Measurements from ENCODE around the gene FYB1. TPM values are rescaled to one million over a fixed set of nuclear protein-coding genes. Genes with fewer than 3 reads are reported as not detected.

FYB1 gene
- total RNA-seq, 1 experiment from 2014 or later, result 0.52 TPM

GRCh38 chr5:39062104-39062503 lies 157.3 kb downstream of the FYB1 start (continued):
- no peak for TF ChIP-seq ZNF281 (CRISPR knock-in tag; IDR thresholded peaks at IDR 0.05)
- no peak for TF ChIP-seq ZNF416 (CRISPR knock-in tag; IDR thresholded peaks at IDR 0.05)

DNA sequence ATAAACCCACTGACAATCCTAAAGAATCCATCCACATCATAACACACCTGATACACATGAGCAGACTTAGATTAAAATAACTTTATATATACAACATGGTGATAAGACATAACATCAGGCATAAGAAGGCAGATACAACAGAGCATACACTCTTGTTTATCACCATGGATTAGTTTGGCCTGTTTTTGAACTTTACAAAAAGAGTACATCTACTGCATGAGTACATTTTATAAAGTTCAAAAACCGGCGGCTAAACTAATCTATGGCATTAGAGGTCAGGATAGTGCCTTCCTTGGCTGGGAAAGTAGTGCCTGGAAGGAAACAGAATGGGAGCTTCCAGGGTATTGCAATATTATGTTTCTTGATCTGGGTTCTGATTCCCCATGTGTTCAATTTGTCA lies 160.3 kb downstream of the FYB1 start:
- TF ChIP-seq MYBL2 (CRISPR knock-in tag; IDR thresholded peaks at IDR 0.05) (no peak), EMX1 (CRISPR knock-in tag; IDR thresholded peaks at IDR 0.05) (no peak), ZNF317 (CRISPR knock-in tag; IDR thresholded peaks at IDR 0.05; ENCODE audit: borderline replicate concordance, low read depth) (no peak), FOXJ3 (CRISPR knock-in tag; IDR thresholded peaks at IDR 0.05; ENCODE audit: borderline replicate concordance) (no peak), RELA (CRISPR knock-in tag; IDR thresholded peaks at IDR 0.05; ENCODE audit: borderline replicate concordance) (no peak)
- DNase-seq (ENCODE audit: low spot score) (no peak), ATAC-seq (no peak)
- Mint-ChIP-seq H3K4me3 (no peak overlapping the region), H3K4me1 (peaks cover 37% of the 10 kb centered on the region), H3K27me3 (ENCODE audit: low read depth) (no peaks in the 10 kb centered on the region), H3K27ac (no peak overlapping the region), H3K9me3 (no peaks in the 10 kb centered on the region), H3K36me3 (no peaks in the 10 kb centered on the region)
- ChIA-PET POLR2A (no interaction called here), CTCF (no interaction called here)

GRCh38 chr5:39058178-39058921 lies 161.0 kb downstream of the FYB1 start:
- POLR2A ChIA-PET, result no interaction called here
- CTCF ChIA-PET, result no interaction called here
- DNase-seq (ENCODE audit: low spot score) (no peak), ATAC-seq (no peak)
- H3K4me3 Mint-ChIP-seq, result no peak overlapping the region
- H3K27ac Mint-ChIP-seq, result no peak overlapping the region
- TF ChIP-seq ZNF425 (CRISPR knock-in tag; conservative IDR thresholded peaks at IDR 0.05), result no peak
- no peak for TF ChIP-seq ZMAT4 (CRISPR knock-in tag; IDR thresholded peaks at IDR 0.05)
- TF ChIP-seq CBFB (CRISPR knock-in tag; IDR thresholded peaks at IDR 0.05; ENCODE audit: low read depth), result no peak
- no peak for TF ChIP-seq FOXJ3 (CRISPR knock-in tag; IDR thresholded peaks at IDR 0.05; ENCODE audit: borderline replicate concordance)
- no peaks in the 10 kb centered on the region for H3K9me3 Mint-ChIP-seq
- H3K4me1 Mint-ChIP-seq, result peaks cover 34% of the 10 kb centered on the region
- no peaks in the 10 kb centered on the region for H3K36me3 Mint-ChIP-seq
- no peaks in the 10 kb centered on the region for H3K27me3 Mint-ChIP-seq (ENCODE audit: low read depth)

- CTCF ChIA-PET, result no interaction called here
- no peak overlapping the region for H3K27ac Mint-ChIP-seq
- peaks cover 33% of the 10 kb centered on the region for H3K4me1 Mint-ChIP-seq
These were observed 161.6 kb downstream of the FYB1 start for GRCh38 chr5:39057734-39058133.

More at GRCh38 chr5:39057734-39058133, 161.6 kb downstream of the FYB1 start:
- TF ChIP-seq ATF3 (CRISPR knock-in tag; conservative IDR thresholded peaks at IDR 0.05) (no peak), ZSCAN18 (CRISPR knock-in tag; IDR thresholded peaks at IDR 0.05) (no peak), TP53 (CRISPR knock-in tag; IDR thresholded peaks at IDR 0.05) (no peak), MLX (CRISPR knock-in tag; IDR thresholded peaks at IDR 0.05) (no peak)
- Mint-ChIP-seq H3K4me3 (no peak overlapping the region), H3K36me3 (no peaks in the 10 kb centered on the region), H3K9me3 (no peaks in the 10 kb centered on the region), H3K27me3 (ENCODE audit: low read depth) (no peaks in the 10 kb centered on the region)
- POLR2A ChIA-PET, result no interaction called here
- DNase-seq (ENCODE audit: low spot score) (no peak), ATAC-seq (no peak)

Measured in WTC11 (cell line).